K562 (cell line): ENCODE results near the gene HMGCL. TPM values are rescaled to one million over a fixed set of nuclear protein-coding genes. Genes with fewer than 3 reads are reported as not detected.

Experiments used
- DACH1 ChIP-seq: fragments of 450-650 bp; IDR thresholded peaks from 2 replicates; pipeline ENCODE4 v1.6.1; 2018; ENCODE audit not compliant: partially characterized antibody
- DMBX1 ChIP-seq: fragments of 250-450 bp; sonication (Bioruptor Pico); IDR thresholded peaks from 2 replicates; pipeline ENCODE4 v1.8.0; 2022; ENCODE audit warnings: inconsistent platforms, mild to moderate bottlenecking, moderate library complexity, borderline replicate concordance
- FOXJ3 ChIP-seq: sonication (generic); formaldehyde crosslinking; IDR thresholded peaks from 2 replicates; pipeline ENCODE4 v1.4.0; 2020; ENCODE audit warnings: mild to moderate bottlenecking, missing genetic modification reagents
- KDM5B ChIP-seq: fragments of 200-600 bp; sonication (generic); IDR thresholded peaks from 2 replicates; pipeline ENCODE4 v1.6.1; 2012; ENCODE audit warnings: low read depth, mild to moderate bottlenecking, moderate library complexity, low read length, control low read depth, inconsistent platforms; ENCODE audit not compliant: insufficient replicate concordance
- PML ChIP-seq: IDR thresholded peaks from 2 replicates; pipeline ENCODE4 v1.6.1; 2012; ENCODE audit warnings: low read length, inconsistent platforms
- RCOR1 ChIP-seq, 2 experiments: IDR thresholded peaks; 2 replicates each; pipeline ENCODE4 v1.6.1; 2012; ENCODE audit warnings: low read depth in 2 of 2, low read length in 2 of 2, borderline replicate concordance in 1 of 2, improper control_type of control experiment in 1 of 2
- ZBTB17 ChIP-seq: fragments of 450-650 bp; formaldehyde crosslinking; IDR thresholded peaks from 2 replicates; pipeline ENCODE4 v1.4.0; 2020; ENCODE audit warnings: mild to moderate bottlenecking
- ZBTB49 ChIP-seq: sonication (generic); formaldehyde crosslinking; IDR thresholded peaks from 2 replicates; pipeline ENCODE4 v1.8.0; 2022; ENCODE audit warnings: missing genetic modification reagents, mild to moderate bottlenecking, borderline replicate concordance
- ZNF3 ChIP-seq: fragments of 250-450 bp; sonication (Bioruptor Pico); IDR thresholded peaks from 2 replicates; pipeline ENCODE4 v1.5.0; 2021; ENCODE audit warnings: mild to moderate bottlenecking, moderate library complexity
- ZNF431 ChIP-seq: sonication (generic); formaldehyde crosslinking; IDR thresholded peaks from 2 replicates; pipeline ENCODE4 v1.8.0; 2022; ENCODE audit warnings: mild to moderate bottlenecking, missing genetic modification reagents
- ZNF717 ChIP-seq: fragments of 250-450 bp; sonication (Bioruptor Pico); IDR thresholded peaks from 2 replicates; pipeline ENCODE4 v1.5.0; 2021
- polyA plus RNA-seq, 8 experiments: library from polyadenylated mRNA; depleted of rRNA in 4 of 8; stranded (reverse) in 5 of 8; unstranded in 3 of 8; fragments of >200 nt; fragmentation: Nextera tagmentation in 2 of 8; fragmentation: Illumina TruSeq in 1 of 8; extraction: Ambion mirVana in 2 of 8; extraction: Trizol in 1 of 8; gene quantifications; 2 replicates each; pipeline versions ENCODE4 v1.2.1 to v1.2.3, GENCODE V29; 2011 to 2014; ENCODE audit warnings: inconsistent platforms in 1 of 8, missing spikeins in 1 of 8
- total RNA-seq, 7 experiments: library from RNA; depleted of rRNA in 6 of 7; stranded (reverse); fragments of >200 nt in 6 of 7; fragmentation: Illumina TruSeq in 2 of 7; extraction: Trizol in 2 of 7; gene quantifications; 2 replicates each; pipeline versions ENCODE4 v1.2.1 to v1.2.3, GENCODE V29; 2011 to 2021; ENCODE audit warnings: low replicate concordance in 1 of 7
- TF ChIP-seq, protein P1 (sequence below): IDR thresholded peaks from 2 replicates; pipeline ENCODE4 v1.6.1; 2016; ENCODE audit warnings: missing genetic modification characterization, missing compliant biosample characterization
- TF ChIP-seq, protein P2 (sequence below): fragments of 450-650 bp; formaldehyde crosslinking; IDR thresholded peaks from 2 replicates; pipeline ENCODE4 v1.4.0; 2020; ENCODE audit warnings: mild to moderate bottlenecking
- TF ChIP-seq, protein P3 (sequence below), 2 experiments: fragments of 150-350 bp in 1 of 2; IDR thresholded peaks; 2 replicates each; pipeline ENCODE4 v1.6.1; 2012 to 2016; ENCODE audit warnings: low read depth in 2 of 2, low read length in 2 of 2, mild to moderate bottlenecking in 1 of 2, moderate library complexity in 1 of 2
- TF ChIP-seq, protein P4 (sequence below): fragments of 450-650 bp; IDR thresholded peaks from 2 replicates; pipeline ENCODE4 v1.7.0; 2016; ENCODE audit warnings: borderline replicate concordance

The HMGCL gene
- total and polyA plus RNA-seq, 9 of the 15 experiments (the other 6 are each of a cell fraction or from before 2014, with no cell fraction given) = 18.0 to 82.2 (median 24.2) TPM

GRCh38 chr1:23799570-23800399, 25.4 kb downstream of the HMGCL start (continued):
- TF ChIP-seq, protein P1, sequence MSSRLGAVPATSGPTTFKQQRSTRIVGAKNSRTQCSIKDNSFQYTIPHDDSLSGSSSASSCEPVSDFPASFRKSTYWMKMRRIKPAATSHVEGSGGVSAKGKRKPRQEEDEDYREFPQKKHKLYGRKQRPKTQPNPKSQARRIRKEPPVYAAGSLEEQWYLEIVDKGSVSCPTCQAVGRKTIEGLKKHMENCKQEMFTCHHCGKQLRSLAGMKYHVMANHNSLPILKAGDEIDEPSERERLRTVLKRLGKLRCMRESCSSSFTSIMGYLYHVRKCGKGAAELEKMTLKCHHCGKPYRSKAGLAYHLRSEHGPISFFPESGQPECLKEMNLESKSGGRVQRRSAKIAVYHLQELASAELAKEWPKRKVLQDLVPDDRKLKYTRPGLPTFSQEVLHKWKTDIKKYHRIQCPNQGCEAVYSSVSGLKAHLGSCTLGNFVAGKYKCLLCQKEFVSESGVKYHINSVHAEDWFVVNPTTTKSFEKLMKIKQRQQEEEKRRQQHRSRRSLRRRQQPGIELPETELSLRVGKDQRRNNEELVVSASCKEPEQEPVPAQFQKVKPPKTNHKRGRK (tag) = no peak
- TF ChIP-seq, protein P2, sequence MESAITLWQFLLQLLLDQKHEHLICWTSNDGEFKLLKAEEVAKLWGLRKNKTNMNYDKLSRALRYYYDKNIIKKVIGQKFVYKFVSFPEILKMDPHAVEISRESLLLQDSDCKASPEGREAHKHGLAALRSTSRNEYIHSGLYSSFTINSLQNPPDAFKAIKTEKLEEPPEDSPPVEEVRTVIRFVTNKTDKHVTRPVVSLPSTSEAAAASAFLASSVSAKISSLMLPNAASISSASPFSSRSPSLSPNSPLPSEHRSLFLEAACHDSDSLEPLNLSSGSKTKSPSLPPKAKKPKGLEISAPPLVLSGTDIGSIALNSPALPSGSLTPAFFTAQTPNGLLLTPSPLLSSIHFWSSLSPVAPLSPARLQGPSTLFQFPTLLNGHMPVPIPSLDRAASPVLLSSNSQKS (CRISPR knock-in tag) = no peak
- TF ChIP-seq KDM5B = no peak
- TF ChIP-seq, protein P3, sequence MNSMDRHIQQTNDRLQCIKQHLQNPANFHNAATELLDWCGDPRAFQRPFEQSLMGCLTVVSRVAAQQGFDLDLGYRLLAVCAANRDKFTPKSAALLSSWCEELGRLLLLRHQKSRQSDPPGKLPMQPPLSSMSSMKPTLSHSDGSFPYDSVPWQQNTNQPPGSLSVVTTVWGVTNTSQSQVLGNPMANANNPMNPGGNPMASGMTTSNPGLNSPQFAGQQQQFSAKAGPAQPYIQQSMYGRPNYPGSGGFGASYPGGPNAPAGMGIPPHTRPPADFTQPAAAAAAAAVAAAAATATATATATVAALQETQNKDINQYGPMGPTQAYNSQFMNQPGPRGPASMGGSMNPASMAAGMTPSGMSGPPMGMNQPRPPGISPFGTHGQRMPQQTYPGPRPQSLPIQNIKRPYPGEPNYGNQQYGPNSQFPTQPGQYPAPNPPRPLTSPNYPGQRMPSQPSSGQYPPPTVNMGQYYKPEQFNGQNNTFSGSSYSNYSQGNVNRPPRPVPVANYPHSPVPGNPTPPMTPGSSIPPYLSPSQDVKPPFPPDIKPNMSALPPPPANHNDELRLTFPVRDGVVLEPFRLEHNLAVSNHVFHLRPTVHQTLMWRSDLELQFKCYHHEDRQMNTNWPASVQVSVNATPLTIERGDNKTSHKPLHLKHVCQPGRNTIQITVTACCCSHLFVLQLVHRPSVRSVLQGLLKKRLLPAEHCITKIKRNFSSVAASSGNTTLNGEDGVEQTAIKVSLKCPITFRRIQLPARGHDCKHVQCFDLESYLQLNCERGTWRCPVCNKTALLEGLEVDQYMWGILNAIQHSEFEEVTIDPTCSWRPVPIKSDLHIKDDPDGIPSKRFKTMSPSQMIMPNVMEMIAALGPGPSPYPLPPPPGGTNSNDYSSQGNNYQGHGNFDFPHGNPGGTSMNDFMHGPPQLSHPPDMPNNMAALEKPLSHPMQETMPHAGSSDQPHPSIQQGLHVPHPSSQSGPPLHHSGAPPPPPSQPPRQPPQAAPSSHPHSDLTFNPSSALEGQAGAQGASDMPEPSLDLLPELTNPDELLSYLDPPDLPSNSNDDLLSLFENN (IDR thresholded peaks at IDR 0.05; ENCODE audit: low read depth in 2 of 2, low read length in 2 of 2) = peak in 1 of 2 experiments; percentile 36; a peak in 1 of 4 replicates
- TF ChIP-seq, protein P4, sequence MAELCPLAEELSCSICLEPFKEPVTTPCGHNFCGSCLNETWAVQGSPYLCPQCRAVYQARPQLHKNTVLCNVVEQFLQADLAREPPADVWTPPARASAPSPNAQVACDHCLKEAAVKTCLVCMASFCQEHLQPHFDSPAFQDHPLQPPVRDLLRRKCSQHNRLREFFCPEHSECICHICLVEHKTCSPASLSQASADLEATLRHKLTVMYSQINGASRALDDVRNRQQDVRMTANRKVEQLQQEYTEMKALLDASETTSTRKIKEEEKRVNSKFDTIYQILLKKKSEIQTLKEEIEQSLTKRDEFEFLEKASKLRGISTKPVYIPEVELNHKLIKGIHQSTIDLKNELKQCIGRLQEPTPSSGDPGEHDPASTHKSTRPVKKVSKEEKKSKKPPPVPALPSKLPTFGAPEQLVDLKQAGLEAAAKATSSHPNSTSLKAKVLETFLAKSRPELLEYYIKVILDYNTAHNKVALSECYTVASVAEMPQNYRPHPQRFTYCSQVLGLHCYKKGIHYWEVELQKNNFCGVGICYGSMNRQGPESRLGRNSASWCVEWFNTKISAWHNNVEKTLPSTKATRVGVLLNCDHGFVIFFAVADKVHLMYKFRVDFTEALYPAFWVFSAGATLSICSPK = no peak
- no peak for TF ChIP-seq PML
- no peak for TF ChIP-seq ZNF431 (CRISPR knock-in tag)
- TF ChIP-seq ZNF717 = no peak; the same call in 1 of the 2 replicates
- TF ChIP-seq ZNF3 (CRISPR knock-in tag) = peak; percentile 85; the same call in 1 of the 2 replicates
- TF ChIP-seq DMBX1 (CRISPR knock-in tag) = 0 out of 2 replicates have a peak, but pooled peaks have one; percentile 52
- no peak for TF ChIP-seq FOXJ3
- peak in 1 of 2 experiments; percentile 22; a peak in 1 of 4 replicates for TF ChIP-seq RCOR1 (IDR thresholded peaks at IDR 0.05; ENCODE audit: borderline replicate concordance in 1 of 2, low read depth in 2 of 2, low read length in 2 of 2)
- peak; percentile 53; the same call in 1 of the 2 replicates for TF ChIP-seq ZBTB17 (CRISPR knock-in tag)
- no peak for TF ChIP-seq ZBTB49 (CRISPR knock-in tag)
- peak; percentile 89 for TF ChIP-seq DACH1
